ENCODE data around the gene EVC.

- TF ChIP-seq POLR2A (IDR thresholded peaks at IDR 0.05; ENCODE audit: low read depth, low read length) (no peak), POLR2AphosphoS5 (IDR thresholded peaks at IDR 0.05; ENCODE audit: low read depth, low read length) (no peak)
These were observed 131.5 kb downstream of the EVC start for GRCh38 chr4:5842456-5842855.
